Vagina (tissue), 2 donors: ENCODE results near the gene PCSK6. TPM values are rescaled to one million over a fixed set of nuclear protein-coding genes. Genes with fewer than 3 reads are reported as not detected.

Experiments
- DNase-seq, 2 donors: peaks; one replicate each; pipeline ENCODE4 v3.0.0-alpha.2; 2017; ENCODE audit errors: extremely low spot score in 2 of 2
- H3K27ac ChIP-seq: fragments of 200-600 bp; sonication (generic); one replicate; pipeline ENCODE4 v1.5.1; 2019
- H3K27me3 ChIP-seq: fragments of 200-600 bp; sonication (generic); one replicate; pipeline ENCODE4 v1.5.1; 2019
- H3K36me3 ChIP-seq, 2 donors: fragments of 200-600 bp; sonication (generic); one replicate each; pipeline ENCODE4 v1.5.1; 2017 to 2019
- H3K4me1 ChIP-seq: fragments of 200-600 bp; sonication (generic); one replicate; pipeline ENCODE4 v1.5.1; 2019
- H3K4me3 ChIP-seq, 2 donors: fragments of 200-600 bp; sonication (generic); 1 replicate in 1 of 2; 2 replicates in 1 of 2; pipeline ENCODE4 v1.5.1; 2016 to 2019
- H3K9me3 ChIP-seq: fragments of 200-600 bp; sonication (generic); one replicate; pipeline ENCODE4 v1.5.1; 2019
- CTCF ChIP-seq, 3 experiments: fragments of 450-650 bp in 2 of 3; fragments of 200-600 bp in 1 of 3; sonication (generic) in 1 of 3; IDR thresholded peaks; one replicate each; pipeline ENCODE4 v1.5.1; 2017 to 2019; ENCODE audit warnings: antibody characterized with exemption in 3 of 3, mild to moderate bottlenecking in 2 of 3, moderate library complexity in 2 of 3
- POLR2A ChIP-seq, 2 donors: fragments of 450-650 bp; IDR thresholded peaks; one replicate each; pipeline ENCODE4 v1.6.1; 2017; ENCODE audit warnings: antibody characterized with exemption in 2 of 2, mild to moderate bottlenecking in 2 of 2, moderate library complexity in 2 of 2
- POLR2AphosphoS5 ChIP-seq, 2 donors: sonication (generic); formaldehyde crosslinking; IDR thresholded peaks; one replicate each; pipeline ENCODE4 v1.9.0; 2017; ENCODE audit warnings: antibody characterized with exemption in 2 of 2, mild to moderate bottlenecking in 2 of 2, low read depth in 1 of 2; ENCODE audit not compliant: insufficient read depth in 1 of 2
- intact Hi-C: fragments of 100-400 bp; cut with DNase I; formaldehyde crosslinking; loops from one replicate; pipeline ENCODE4 v1.15.1; 2023
- total RNA-seq: library from RNA; depleted of rRNA; stranded (reverse); fragments of >200 nt; gene quantifications from one replicate; pipeline ENCODE4 v1.2.3, GENCODE V29; 2016

Gene PCSK6
- total RNA-seq, 1 donor from 2014 or later, result 7.4 TPM

- intact Hi-C loops, result no loop called here
- H3K27me3 ChIP-seq, result no peaks in the 10 kb centered on the region
- DNase-seq, result no peak
- H3K4me3 ChIP-seq, result no peak overlapping the region
- H3K9me3 ChIP-seq, result no peaks in the 10 kb centered on the region
- H3K4me1 ChIP-seq, result peaks cover 29% of the 10 kb centered on the region
- H3K27ac ChIP-seq, result no peak overlapping the region
- H3K36me3 ChIP-seq, result no peaks in the 10 kb centered on the region
- TF ChIP-seq POLR2AphosphoS5 (IDR thresholded peaks at IDR 0.05; ENCODE audit: insufficient read depth in 1 of 2, low read depth in 1 of 2), result no peak
- TF ChIP-seq CTCF (IDR thresholded peaks at IDR 0.05), result no peak
- TF ChIP-seq POLR2A (IDR thresholded peaks at IDR 0.05), result no peak
Measured at GRCh38 chr15:101503296-101503599, 13.7 kb upstream of the PCSK6 start.

- peak; percentile 42 to 58 for DNase-seq
- H3K27ac ChIP-seq, result no peak overlapping the region
- H3K9me3 ChIP-seq, result no peaks in the 10 kb centered on the region
- H3K27me3 ChIP-seq, result no peaks in the 10 kb centered on the region
- no peaks in the 10 kb centered on the region for H3K36me3 ChIP-seq
- intact Hi-C loops, result no loop called here
- no peak overlapping the region for H3K4me3 ChIP-seq
- TF ChIP-seq POLR2A (IDR thresholded peaks at IDR 0.05), result no peak
- TF ChIP-seq POLR2AphosphoS5 (IDR thresholded peaks at IDR 0.05; ENCODE audit: insufficient read depth in 1 of 2, low read depth in 1 of 2), result no peak
- no peak for TF ChIP-seq CTCF (IDR thresholded peaks at IDR 0.05)
- peaks cover 29% of the 10 kb centered on the region for H3K4me1 ChIP-seq
Measured at GRCh38 chr15:101502572-101503295, 13.2 kb upstream of the PCSK6 start.

GRCh38 chr15:101501703-101502373, 12.3 kb upstream of the PCSK6 start:
- no peak for TF ChIP-seq POLR2AphosphoS5 (IDR thresholded peaks at IDR 0.05; ENCODE audit: insufficient read depth in 1 of 2, low read depth in 1 of 2)
- TF ChIP-seq CTCF (IDR thresholded peaks at IDR 0.05), result peak in 1 of 3 experiments; percentile 10
- TF ChIP-seq POLR2A (IDR thresholded peaks at IDR 0.05), result no peak

GRCh38 chr15:101500865-101501551, 11.5 kb upstream of the PCSK6 start:
- Histone ChIP-seq H3K4me1 (peaks cover 29% of the 10 kb centered on the region), H3K36me3 (no peaks in the 10 kb centered on the region), H3K27ac (no peak overlapping the region), H3K9me3 (no peaks in the 10 kb centered on the region), H3K4me3 (no peak overlapping the region), H3K27me3 (no peaks in the 10 kb centered on the region)
- peak in 1 of 2 donors; percentile 83 for DNase-seq
- no peak for TF ChIP-seq POLR2A (IDR thresholded peaks at IDR 0.05)
- no peak for TF ChIP-seq POLR2AphosphoS5 (IDR thresholded peaks at IDR 0.05; ENCODE audit: insufficient read depth in 1 of 2, low read depth in 1 of 2)
- no peak for TF ChIP-seq CTCF (IDR thresholded peaks at IDR 0.05)
- intact Hi-C loops, result no loop called here

More at GRCh38 chr15:101501703-101502373, 12.3 kb upstream of the PCSK6 start:
- H3K27me3 ChIP-seq, result no peaks in the 10 kb centered on the region
- intact Hi-C loops, result no loop called here
- peaks cover 29% of the 10 kb centered on the region for H3K4me1 ChIP-seq
- DNase-seq, result peak in 1 of 2 donors; percentile 95
- no peak overlapping the region for H3K27ac ChIP-seq
- no peak overlapping the region for H3K4me3 ChIP-seq
- H3K36me3 ChIP-seq, result no peaks in the 10 kb centered on the region
- H3K9me3 ChIP-seq, result no peaks in the 10 kb centered on the region
